ENCODE measurements around the gene OSBPL1A. TPM values are rescaled to one million over a fixed set of nuclear protein-coding genes. Genes with fewer than 3 reads are reported as not detected.

Gene OSBPL1A
- total RNA-seq, 1 experiment from 2014 or later = 21.5 TPM

DNA sequence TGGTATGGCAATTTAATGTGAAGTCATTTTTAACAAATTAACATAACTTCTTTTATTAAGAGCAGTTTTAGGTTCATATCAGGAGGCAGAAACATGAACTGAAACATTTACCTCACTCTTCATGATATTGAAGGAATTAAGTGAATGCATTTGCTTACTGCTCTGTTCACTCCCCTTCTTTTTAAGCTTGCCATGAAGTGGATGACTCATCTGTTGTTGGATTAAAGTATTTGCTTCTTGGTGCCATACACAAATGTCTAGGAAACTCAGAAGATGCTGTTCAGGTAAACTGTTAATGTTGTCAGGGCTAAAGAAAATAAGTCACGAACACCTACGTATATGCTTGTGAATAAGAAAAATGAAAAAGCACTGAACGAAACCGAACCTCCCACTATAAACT, 268.9 kb downstream of the OSBPL1A start:
- Mint-ChIP-seq H3K36me3 (ENCODE audit: insufficient read depth, unreplicated experiment) (peaks cover 38% of the 10 kb centered on the region), H3K27ac (ENCODE audit: low read depth, unreplicated experiment) (no peak overlapping the region), H3K27me3 (ENCODE audit: insufficient read depth, unreplicated experiment) (no peaks in the 10 kb centered on the region), H3K9me3 (ENCODE audit: unreplicated experiment) (no peaks in the 10 kb centered on the region), H3K4me3 (ENCODE audit: unreplicated experiment) (no peak overlapping the region), H3K4me1 (ENCODE audit: insufficient read depth, unreplicated experiment) (no peaks in the 10 kb centered on the region)
- DNase-seq (ENCODE audit: unreplicated experiment) = no peak
- ChIA-PET POLR2A (interaction anchor here (0.7 kb wide), 1 partner anchor 17 kb away, joined by 3 read pairs; no protein-coding TSS in a partner anchor), CTCF (interaction anchor here (0.7 kb wide), 1 partner anchor 1906 kb away, joined by 3 read pairs; no protein-coding TSS in a partner anchor)
- TF ChIP-seq, protein P1, sequence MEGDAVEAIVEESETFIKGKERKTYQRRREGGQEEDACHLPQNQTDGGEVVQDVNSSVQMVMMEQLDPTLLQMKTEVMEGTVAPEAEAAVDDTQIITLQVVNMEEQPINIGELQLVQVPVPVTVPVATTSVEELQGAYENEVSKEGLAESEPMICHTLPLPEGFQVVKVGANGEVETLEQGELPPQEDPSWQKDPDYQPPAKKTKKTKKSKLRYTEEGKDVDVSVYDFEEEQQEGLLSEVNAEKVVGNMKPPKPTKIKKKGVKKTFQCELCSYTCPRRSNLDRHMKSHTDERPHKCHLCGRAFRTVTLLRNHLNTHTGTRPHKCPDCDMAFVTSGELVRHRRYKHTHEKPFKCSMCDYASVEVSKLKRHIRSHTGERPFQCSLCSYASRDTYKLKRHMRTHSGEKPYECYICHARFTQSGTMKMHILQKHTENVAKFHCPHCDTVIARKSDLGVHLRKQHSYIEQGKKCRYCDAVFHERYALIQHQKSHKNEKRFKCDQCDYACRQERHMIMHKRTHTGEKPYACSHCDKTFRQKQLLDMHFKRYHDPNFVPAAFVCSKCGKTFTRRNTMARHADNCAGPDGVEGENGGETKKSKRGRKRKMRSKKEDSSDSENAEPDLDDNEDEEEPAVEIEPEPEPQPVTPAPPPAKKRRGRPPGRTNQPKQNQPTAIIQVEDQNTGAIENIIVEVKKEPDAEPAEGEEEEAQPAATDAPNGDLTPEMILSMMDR (IDR thresholded peaks at IDR 0.05; ENCODE audit: unreplicated experiment) = no peak
- intact Hi-C loops (cut with micrococcal nuclease) = no loop called here
- no TSS peak for BruUV-seq (replicated peaks)

DNA sequence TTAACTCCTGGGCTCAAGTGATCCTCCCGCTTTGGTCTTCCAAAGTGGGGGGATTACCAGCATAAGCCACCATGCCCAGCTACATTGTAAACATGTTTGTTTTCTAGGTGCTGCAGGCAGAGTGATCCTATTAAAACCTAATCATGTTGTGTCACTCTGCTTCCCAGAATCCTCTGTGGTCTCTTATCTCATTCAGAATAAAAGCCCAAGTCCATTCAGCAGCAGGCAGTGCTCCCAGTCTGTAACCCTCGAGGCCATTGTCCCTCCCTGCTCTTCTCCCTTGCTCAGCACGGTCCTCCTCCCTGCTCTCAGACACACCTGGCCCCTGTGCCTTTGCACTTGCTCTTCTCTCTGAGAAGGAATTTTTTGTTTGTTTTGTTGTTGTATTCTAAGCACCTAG, 269.9 kb downstream of the OSBPL1A start:
- CTCF ChIA-PET = interaction anchor here (0.5 to 0.7 kb wide), 4 partner anchors 11 to 1907 kb away, joined by 3 read pairs; partner anchors contain the start of gene CABYR
- H3K36me3 Mint-ChIP-seq (ENCODE audit: insufficient read depth, unreplicated experiment) = peaks cover 43% of the 10 kb centered on the region
- BruUV-seq (replicated peaks) = no TSS peak
- no peak overlapping the region for H3K4me3 Mint-ChIP-seq (ENCODE audit: unreplicated experiment)
- no peaks in the 10 kb centered on the region for H3K9me3 Mint-ChIP-seq (ENCODE audit: unreplicated experiment)
- POLR2A ChIA-PET = no interaction called here
- no peaks in the 10 kb centered on the region for H3K4me1 Mint-ChIP-seq (ENCODE audit: insufficient read depth, unreplicated experiment)
- TF ChIP-seq, protein P1 (IDR thresholded peaks at IDR 0.05; ENCODE audit: unreplicated experiment) = no peak
- intact Hi-C loops (cut with micrococcal nuclease) = no loop called here
- DNase-seq (ENCODE audit: unreplicated experiment) = no peak
- H3K27me3 Mint-ChIP-seq (ENCODE audit: insufficient read depth, unreplicated experiment) = no peaks in the 10 kb centered on the region
- H3K27ac Mint-ChIP-seq (ENCODE audit: low read depth, unreplicated experiment) = no peak overlapping the region

DNA sequence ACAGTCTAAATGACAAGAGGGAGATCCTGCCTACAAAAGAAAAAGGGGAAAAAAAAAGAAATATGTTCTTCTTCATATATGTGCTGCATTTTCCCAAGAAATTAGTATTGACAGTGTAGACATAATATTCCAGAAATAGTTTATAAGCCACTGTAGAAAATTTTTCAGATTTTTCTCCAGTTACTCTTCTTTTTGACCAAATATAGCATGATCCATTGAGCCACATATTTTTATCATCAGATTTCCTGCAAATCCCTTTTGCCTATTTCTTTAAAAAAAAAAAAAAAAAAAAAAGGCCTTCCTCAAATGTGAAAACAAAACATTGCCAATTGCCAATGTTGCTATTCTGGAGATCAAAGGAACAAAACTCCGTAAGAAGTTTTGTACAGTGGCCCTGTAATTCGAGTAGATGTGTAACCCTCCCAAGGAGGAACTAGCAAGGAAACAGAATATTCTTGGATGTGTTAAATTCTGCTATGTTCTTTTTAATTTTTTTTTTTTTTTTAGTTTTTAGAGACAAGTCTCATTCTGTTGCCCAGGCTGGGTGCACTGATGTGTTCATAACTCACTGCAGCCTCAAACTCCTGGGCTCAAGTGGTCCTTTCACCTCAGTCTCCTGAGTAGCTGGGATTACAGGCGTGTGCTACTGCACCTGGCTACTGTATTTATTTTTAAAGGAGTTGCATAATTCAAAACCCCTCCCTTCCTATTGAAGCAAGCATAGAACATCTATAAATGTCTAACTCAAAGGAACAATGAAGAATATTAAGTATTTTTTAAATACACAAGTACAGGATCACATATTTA, 271.3 kb downstream of the OSBPL1A start:
- H3K4me3 Mint-ChIP-seq (ENCODE audit: unreplicated experiment) = no peak overlapping the region
- BruUV-seq (replicated peaks) = no TSS peak
- POLR2A ChIA-PET = no interaction called here
- no peak overlapping the region for H3K27ac Mint-ChIP-seq (ENCODE audit: low read depth, unreplicated experiment)
- peaks cover 44% of the 10 kb centered on the region for H3K36me3 Mint-ChIP-seq (ENCODE audit: insufficient read depth, unreplicated experiment)
- H3K4me1 Mint-ChIP-seq (ENCODE audit: insufficient read depth, unreplicated experiment) = no peaks in the 10 kb centered on the region
- DNase-seq (ENCODE audit: unreplicated experiment) = no peak
- H3K27me3 Mint-ChIP-seq (ENCODE audit: insufficient read depth, unreplicated experiment) = no peaks in the 10 kb centered on the region
- TF ChIP-seq, protein P1 (IDR thresholded peaks at IDR 0.05; ENCODE audit: unreplicated experiment) = no peak
- H3K9me3 Mint-ChIP-seq (ENCODE audit: unreplicated experiment) = no peaks in the 10 kb centered on the region
- intact Hi-C loops (cut with micrococcal nuclease) = no loop called here
- CTCF ChIA-PET = interaction anchor here (0.8 kb wide), 1 partner anchor 206 kb away, joined by 3 read pairs; no protein-coding TSS in a partner anchor

- TF ChIP-seq, protein P1 (IDR thresholded peaks at IDR 0.05; ENCODE audit: unreplicated experiment) = no peak
- BruUV-seq (replicated peaks) = no TSS peak
- Mint-ChIP-seq H3K4me3 (ENCODE audit: unreplicated experiment) (no peak overlapping the region), H3K27ac (ENCODE audit: low read depth, unreplicated experiment) (no peak overlapping the region), H3K4me1 (ENCODE audit: insufficient read depth, unreplicated experiment) (no peaks in the 10 kb centered on the region), H3K36me3 (ENCODE audit: insufficient read depth, unreplicated experiment) (peaks cover 36% of the 10 kb centered on the region), H3K9me3 (ENCODE audit: unreplicated experiment) (no peaks in the 10 kb centered on the region), H3K27me3 (ENCODE audit: insufficient read depth, unreplicated experiment) (no peaks in the 10 kb centered on the region)
- CTCF ChIA-PET = interaction anchor here (0.6 kb wide), 1 partner anchor 54 kb away, joined by 3 read pairs; no protein-coding TSS in a partner anchor
- POLR2A ChIA-PET = no interaction called here
- no peak for DNase-seq (ENCODE audit: unreplicated experiment)
- intact Hi-C loops (cut with micrococcal nuclease) = no loop called here
Observed at GRCh38 chr18:24121625-24122024, 276.0 kb downstream of the OSBPL1A start.

Data from MCF 10A (cell line).